Endothelial cell (in vitro differentiated cells): ENCODE results near the gene IL21. TPM values are rescaled to one million over a fixed set of nuclear protein-coding genes. Genes with fewer than 3 reads are reported as not detected.

Source experiments
- DNase-seq: peaks from one replicate; pipeline ENCODE4 v3.0.0; 2021; ENCODE audit warnings: low spot score
- H3K27ac Mint-ChIP-seq: one replicate; pipeline ENCODE4 v1.8.0; 2021; ENCODE audit warnings: mixed read lengths, inconsistent platforms; ENCODE audit not compliant: unreplicated experiment
- H3K27me3 Mint-ChIP-seq: one replicate; pipeline ENCODE4 v1.8.0; 2021; ENCODE audit warnings: mild to moderate bottlenecking, moderate library complexity, mixed read lengths, inconsistent platforms; ENCODE audit not compliant: unreplicated experiment
- H3K36me3 Mint-ChIP-seq: one replicate; pipeline ENCODE4 v1.8.0; 2021; ENCODE audit warnings: mild to moderate bottlenecking, low read depth, mixed read lengths, inconsistent platforms; ENCODE audit not compliant: unreplicated experiment
- H3K4me1 Mint-ChIP-seq: one replicate; pipeline ENCODE4 v1.8.0; 2021; ENCODE audit warnings: mild to moderate bottlenecking, mixed read lengths, inconsistent platforms; ENCODE audit not compliant: unreplicated experiment
- H3K4me3 Mint-ChIP-seq: one replicate; pipeline ENCODE4 v1.8.0; 2021; ENCODE audit warnings: mild to moderate bottlenecking, mixed read lengths, inconsistent platforms; ENCODE audit not compliant: unreplicated experiment
- H3K9me3 Mint-ChIP-seq: one replicate; pipeline ENCODE4 v1.8.0; 2021; ENCODE audit warnings: mixed read lengths, inconsistent platforms; ENCODE audit not compliant: unreplicated experiment
- total RNA-seq: library from RNA; stranded (reverse); fragmentation: NEBNext Ultra II Directional; extraction: Animal tissue kit (Norgen Biotek cat#: 25700); gene quantifications from one replicate; pipeline ENCODE4 v1.2.1, GENCODE V29; 2021; ENCODE audit not compliant: unreplicated experiment
- TF ChIP-seq, protein P1 (sequence below): fragments of 200-600 bp; sonication (generic); IDR thresholded peaks from one replicate; pipeline ENCODE4 v1.5.0; 2021; ENCODE audit warnings: antibody characterized with exemption; ENCODE audit not compliant: unreplicated experiment

Gene IL21
- total RNA-seq, 1 donor from 2014 or later: not detected

DNA sequence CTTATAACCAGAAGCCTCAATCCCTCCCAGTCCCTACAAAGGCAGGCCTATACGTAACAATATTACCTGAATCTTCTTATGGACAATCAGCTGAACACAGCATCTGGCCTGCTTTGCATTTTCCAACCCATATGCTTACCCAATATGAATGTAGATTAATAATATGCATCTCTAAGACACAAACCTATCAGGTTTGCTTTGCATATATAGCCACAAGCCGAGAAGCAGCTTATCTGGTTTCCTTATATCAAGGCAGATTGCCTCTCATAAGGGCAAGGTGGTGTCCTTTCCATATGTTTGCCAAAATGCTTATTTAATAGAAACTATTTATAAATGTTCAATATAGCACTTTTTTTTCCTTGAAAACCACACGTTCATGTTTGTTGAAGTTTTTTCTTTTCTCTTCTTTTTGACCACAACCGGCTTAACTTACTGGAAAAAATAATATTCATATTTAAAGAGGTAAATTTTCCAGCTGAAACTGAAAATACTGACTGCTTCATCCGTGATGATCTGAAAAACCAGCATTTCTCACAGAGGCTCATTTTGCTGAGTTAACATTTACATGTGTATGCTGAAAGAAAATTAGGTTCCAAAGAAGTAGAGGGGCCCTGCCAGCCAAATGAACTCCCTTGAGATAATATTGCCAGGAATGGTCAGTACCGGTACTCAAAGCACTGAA lies 3.8 kb downstream of the IL21 start:
- Mint-ChIP-seq H3K9me3 (no peaks in the 10 kb centered on the region), H3K27ac (no peak overlapping the region), H3K4me3 (no peak overlapping the region), H3K4me1 (peaks cover 19% of the 10 kb centered on the region), H3K36me3 (no peaks in the 10 kb centered on the region), H3K27me3 (no peaks in the 10 kb centered on the region)
- DNase-seq: no peak
- TF ChIP-seq, protein P1, sequence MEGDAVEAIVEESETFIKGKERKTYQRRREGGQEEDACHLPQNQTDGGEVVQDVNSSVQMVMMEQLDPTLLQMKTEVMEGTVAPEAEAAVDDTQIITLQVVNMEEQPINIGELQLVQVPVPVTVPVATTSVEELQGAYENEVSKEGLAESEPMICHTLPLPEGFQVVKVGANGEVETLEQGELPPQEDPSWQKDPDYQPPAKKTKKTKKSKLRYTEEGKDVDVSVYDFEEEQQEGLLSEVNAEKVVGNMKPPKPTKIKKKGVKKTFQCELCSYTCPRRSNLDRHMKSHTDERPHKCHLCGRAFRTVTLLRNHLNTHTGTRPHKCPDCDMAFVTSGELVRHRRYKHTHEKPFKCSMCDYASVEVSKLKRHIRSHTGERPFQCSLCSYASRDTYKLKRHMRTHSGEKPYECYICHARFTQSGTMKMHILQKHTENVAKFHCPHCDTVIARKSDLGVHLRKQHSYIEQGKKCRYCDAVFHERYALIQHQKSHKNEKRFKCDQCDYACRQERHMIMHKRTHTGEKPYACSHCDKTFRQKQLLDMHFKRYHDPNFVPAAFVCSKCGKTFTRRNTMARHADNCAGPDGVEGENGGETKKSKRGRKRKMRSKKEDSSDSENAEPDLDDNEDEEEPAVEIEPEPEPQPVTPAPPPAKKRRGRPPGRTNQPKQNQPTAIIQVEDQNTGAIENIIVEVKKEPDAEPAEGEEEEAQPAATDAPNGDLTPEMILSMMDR: no peak

DNA sequence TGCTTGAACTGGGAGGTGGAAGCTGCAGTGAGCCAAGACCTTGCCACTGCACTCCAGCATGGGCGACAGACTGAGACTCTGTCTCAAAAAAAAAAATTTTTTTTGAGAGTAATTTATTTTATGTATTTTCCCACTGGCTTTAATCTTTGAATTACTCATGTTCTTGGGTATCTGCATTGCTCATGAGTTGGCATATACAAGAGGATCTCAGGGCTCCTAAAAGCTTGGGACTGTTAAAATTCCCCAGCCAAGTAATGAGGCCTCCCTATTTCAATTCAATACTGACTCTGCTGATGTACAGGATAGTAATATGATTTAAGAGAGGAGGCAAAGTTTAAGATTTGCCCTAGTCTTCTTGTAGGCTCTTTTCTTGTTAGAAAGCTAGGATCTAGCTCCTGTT lies 6.2 kb downstream of the IL21 start:
- H3K36me3 Mint-ChIP-seq: no peaks in the 10 kb centered on the region
- no peak overlapping the region for H3K27ac Mint-ChIP-seq
- H3K27me3 Mint-ChIP-seq: no peaks in the 10 kb centered on the region
- DNase-seq: no peak
- no peak overlapping the region for H3K4me3 Mint-ChIP-seq
- H3K9me3 Mint-ChIP-seq: no peaks in the 10 kb centered on the region
- H3K4me1 Mint-ChIP-seq: peaks cover 22% of the 10 kb centered on the region
- TF ChIP-seq, protein P1: no peak

DNA sequence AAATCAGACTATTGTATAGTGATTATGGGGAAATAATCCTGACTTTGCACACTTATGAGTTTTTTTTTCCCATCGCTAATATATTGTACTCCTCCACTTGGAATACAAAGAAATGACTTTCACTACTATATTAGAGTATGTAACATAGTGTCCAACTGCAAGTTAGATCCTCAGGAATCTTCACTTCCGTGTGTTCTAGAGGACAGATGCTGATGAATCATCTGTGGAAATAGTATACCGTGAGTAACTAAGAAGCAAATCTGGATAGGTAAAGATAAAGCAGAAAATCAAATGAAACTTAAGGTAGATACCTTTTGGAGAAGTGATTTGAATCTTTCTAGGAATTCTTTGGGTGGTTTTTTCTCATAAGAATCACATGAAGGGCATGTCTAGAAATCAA lies 8.3 kb downstream of the IL21 start:
- Mint-ChIP-seq H3K36me3 (no peaks in the 10 kb centered on the region), H3K9me3 (no peaks in the 10 kb centered on the region), H3K27me3 (no peaks in the 10 kb centered on the region), H3K27ac (no peak overlapping the region), H3K4me3 (no peak overlapping the region), H3K4me1 (peaks cover 18% of the 10 kb centered on the region)
- DNase-seq: no peak
- TF ChIP-seq, protein P1: no peak

DNA sequence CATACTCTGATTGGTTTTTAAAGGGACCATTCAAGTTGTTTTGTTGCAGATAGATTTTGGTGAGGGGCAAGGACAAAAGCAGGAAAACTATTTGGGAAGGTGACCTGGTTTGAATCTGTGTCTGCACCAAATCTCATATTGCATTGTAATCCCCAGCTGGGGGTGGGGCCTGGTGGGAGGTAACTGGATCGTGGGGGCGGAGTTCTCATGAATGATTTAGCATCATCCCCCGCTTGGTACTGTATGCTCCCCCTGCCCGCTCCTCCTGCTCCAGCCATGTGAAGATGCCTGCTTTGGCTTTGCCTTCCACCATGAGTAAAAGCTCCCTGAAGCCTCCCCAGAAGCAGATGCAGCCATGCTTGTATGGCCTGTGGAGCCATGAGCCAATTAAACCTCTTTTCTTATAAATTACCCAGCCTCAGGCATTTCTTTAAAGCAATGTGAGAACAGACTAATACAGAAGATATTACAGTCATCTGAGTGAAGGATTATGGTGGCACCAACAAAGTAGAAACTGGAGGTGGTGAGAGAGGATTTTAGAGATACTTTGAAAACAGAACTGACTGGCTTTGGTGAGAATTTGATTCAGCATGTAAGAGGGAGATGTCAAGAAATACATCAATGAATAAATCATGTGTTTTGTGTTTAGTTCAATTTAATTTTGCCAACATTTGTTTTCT lies 14.4 kb downstream of the IL21 start:
- H3K4me3 Mint-ChIP-seq: no peak overlapping the region

More for the DNA sequence above, 14.4 kb downstream of the IL21 start:
- Mint-ChIP-seq H3K4me1 (peaks cover 11% of the 10 kb centered on the region), H3K27ac (no peak overlapping the region), H3K27me3 (no peaks in the 10 kb centered on the region), H3K9me3 (no peaks in the 10 kb centered on the region), H3K36me3 (no peaks in the 10 kb centered on the region)
- TF ChIP-seq, protein P1: no peak
- DNase-seq: no peak
